Type B pancreatic cell (in vitro differentiated cells): ENCODE data around the gene COX7B2. TPM values are rescaled to one million over a fixed set of nuclear protein-coding genes. Genes with fewer than 3 reads are reported as not detected.

ENCODE experiments used
- DNase-seq: peaks from one replicate; pipeline ENCODE4 v3.0.0; 2021; ENCODE audit warnings: mixed read lengths; ENCODE audit not compliant: unreplicated experiment; ENCODE audit errors: extremely low spot score
- H3K27ac Mint-ChIP-seq: 2 replicates; pipeline ENCODE4 v1.8.0; 2021; ENCODE audit warnings: mild to moderate bottlenecking, mixed read lengths
- H3K27me3 Mint-ChIP-seq: 2 replicates; pipeline ENCODE4 v1.8.0; 2021; ENCODE audit warnings: mixed read lengths
- H3K36me3 Mint-ChIP-seq: 2 replicates; pipeline ENCODE4 v1.8.0; 2021; ENCODE audit warnings: mixed read lengths
- H3K4me1 Mint-ChIP-seq: one replicate; pipeline ENCODE4 v1.8.0; 2021; ENCODE audit warnings: mixed read lengths; ENCODE audit not compliant: unreplicated experiment
- H3K4me3 Mint-ChIP-seq: 2 replicates; pipeline ENCODE4 v1.8.0; 2021; ENCODE audit warnings: mild to moderate bottlenecking, mixed read lengths
- H3K9me3 Mint-ChIP-seq: 2 replicates; pipeline ENCODE4 v1.8.0; 2021; ENCODE audit warnings: mixed read lengths
- total RNA-seq: library from RNA; stranded (reverse); gene quantifications from 2 replicates; pipeline ENCODE4 v1.2.1, GENCODE V29; 2021; ENCODE audit warnings: low replicate concordance
- TF ChIP-seq, protein P1 (sequence below): fragments of 200-600 bp; sonication (generic); conservative IDR thresholded peaks from 2 replicates; pipeline ENCODE4 v1.5.0; 2021; ENCODE audit warnings: antibody characterized with exemption, mild to moderate bottlenecking

The COX7B2 gene
- total RNA-seq, 1 donor from 2014 or later, result not detected

DNA sequence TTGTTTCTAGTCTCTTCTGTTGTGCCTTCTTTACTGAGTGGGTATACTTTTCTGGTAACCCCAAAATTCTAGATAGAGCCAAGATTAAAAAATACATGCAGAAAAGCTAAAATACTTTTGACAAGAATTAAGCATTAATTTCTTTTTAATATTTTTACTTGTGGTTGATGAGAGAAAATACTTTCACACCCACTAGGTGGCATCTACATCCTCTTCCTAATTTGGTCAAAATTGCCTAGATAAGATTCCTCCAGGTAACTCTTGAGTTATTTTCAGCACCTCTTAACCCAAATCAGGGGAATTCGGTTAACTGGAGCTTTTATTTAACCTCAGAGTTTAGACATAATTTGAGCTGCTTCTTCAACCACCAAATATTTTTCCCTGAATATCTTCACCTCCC is 28.4 kb upstream of the COX7B2 start:
- Mint-ChIP-seq H3K4me3 (no peak overlapping the region), H3K36me3 (no peaks in the 10 kb centered on the region), H3K9me3 (no peaks in the 10 kb centered on the region), H3K4me1 (no peaks in the 10 kb centered on the region), H3K27me3 (no peaks in the 10 kb centered on the region), H3K27ac (no peak overlapping the region)
- no peak for DNase-seq
- TF ChIP-seq, protein P1, sequence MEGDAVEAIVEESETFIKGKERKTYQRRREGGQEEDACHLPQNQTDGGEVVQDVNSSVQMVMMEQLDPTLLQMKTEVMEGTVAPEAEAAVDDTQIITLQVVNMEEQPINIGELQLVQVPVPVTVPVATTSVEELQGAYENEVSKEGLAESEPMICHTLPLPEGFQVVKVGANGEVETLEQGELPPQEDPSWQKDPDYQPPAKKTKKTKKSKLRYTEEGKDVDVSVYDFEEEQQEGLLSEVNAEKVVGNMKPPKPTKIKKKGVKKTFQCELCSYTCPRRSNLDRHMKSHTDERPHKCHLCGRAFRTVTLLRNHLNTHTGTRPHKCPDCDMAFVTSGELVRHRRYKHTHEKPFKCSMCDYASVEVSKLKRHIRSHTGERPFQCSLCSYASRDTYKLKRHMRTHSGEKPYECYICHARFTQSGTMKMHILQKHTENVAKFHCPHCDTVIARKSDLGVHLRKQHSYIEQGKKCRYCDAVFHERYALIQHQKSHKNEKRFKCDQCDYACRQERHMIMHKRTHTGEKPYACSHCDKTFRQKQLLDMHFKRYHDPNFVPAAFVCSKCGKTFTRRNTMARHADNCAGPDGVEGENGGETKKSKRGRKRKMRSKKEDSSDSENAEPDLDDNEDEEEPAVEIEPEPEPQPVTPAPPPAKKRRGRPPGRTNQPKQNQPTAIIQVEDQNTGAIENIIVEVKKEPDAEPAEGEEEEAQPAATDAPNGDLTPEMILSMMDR, result peak; percentile 50

DNA sequence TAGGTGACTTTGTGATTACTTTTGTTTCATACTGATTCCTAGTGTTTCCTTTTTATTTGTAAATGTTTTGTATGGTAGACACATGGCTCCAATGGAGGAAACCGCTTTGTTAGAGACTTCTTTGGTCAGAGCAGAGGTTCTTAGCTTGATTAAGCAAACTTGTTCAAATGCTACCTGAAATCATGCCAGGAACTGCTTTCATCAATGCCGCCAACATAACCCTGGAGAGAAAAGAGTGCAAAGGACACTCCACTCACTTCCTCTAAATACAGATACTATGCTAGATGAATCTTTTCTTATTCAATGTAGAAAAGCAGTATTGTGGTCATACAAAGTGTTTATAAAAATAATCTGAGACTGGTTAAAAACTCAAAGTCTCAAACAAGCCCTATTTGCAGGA is 25.7 kb upstream of the COX7B2 start:
- DNase-seq, result no peak
- no peaks in the 10 kb centered on the region for H3K27me3 Mint-ChIP-seq
- no peak overlapping the region for H3K27ac Mint-ChIP-seq
- H3K9me3 Mint-ChIP-seq, result no peaks in the 10 kb centered on the region
- TF ChIP-seq, protein P1, result no peak
- no peaks in the 10 kb centered on the region for H3K4me1 Mint-ChIP-seq
- H3K4me3 Mint-ChIP-seq, result no peak overlapping the region
- H3K36me3 Mint-ChIP-seq, result no peaks in the 10 kb centered on the region

DNA sequence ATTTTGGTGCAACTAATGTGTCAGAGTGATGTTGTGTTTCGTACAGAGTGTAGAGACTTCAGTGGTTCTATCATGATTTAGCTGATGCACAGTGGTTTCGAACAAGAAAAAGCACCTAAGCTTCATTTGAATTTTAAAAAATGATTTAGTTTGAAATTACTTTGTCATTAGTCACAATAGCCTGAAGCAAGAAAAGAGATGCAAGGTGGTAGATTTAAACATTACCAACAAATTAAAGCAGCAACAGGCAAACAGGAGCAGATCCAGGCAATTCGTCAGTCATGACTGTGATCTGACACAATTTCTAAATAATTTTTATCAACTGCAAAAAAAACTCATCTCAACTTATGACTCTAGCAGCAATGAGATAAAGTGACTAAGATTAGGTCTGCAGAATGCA is 24.6 kb upstream of the COX7B2 start:
- Mint-ChIP-seq H3K27me3 (no peaks in the 10 kb centered on the region), H3K36me3 (no peaks in the 10 kb centered on the region), H3K27ac (no peak overlapping the region), H3K9me3 (no peaks in the 10 kb centered on the region), H3K4me3 (no peak overlapping the region), H3K4me1 (no peaks in the 10 kb centered on the region)
- TF ChIP-seq, protein P1, result no peak
- no peak for DNase-seq

DNA sequence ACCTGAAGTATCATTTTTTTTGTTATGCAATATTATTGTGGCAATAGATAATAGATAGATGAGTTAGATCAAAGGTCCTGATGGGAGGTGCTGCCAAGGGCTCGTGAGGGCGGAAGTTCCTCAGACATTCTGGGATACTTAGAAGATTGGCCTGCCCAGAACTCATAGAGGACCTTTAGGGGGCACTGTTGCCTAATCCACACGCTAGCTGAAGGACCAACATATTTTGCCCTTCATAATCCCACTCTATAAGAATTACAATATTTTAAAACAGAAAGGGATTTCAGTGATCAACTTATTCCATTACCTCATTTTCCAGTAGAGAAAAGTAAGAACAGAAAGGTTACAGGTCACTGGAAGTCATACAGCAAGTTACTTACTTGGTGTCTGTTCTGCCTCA is 22.9 kb upstream of the COX7B2 start:
- DNase-seq, result no peak
- no peak overlapping the region for H3K27ac Mint-ChIP-seq
- H3K4me3 Mint-ChIP-seq, result no peak overlapping the region
- no peaks in the 10 kb centered on the region for H3K4me1 Mint-ChIP-seq
- no peaks in the 10 kb centered on the region for H3K36me3 Mint-ChIP-seq
- H3K9me3 Mint-ChIP-seq, result no peaks in the 10 kb centered on the region
- H3K27me3 Mint-ChIP-seq, result no peaks in the 10 kb centered on the region
- TF ChIP-seq, protein P1, result peak; percentile 69

DNA sequence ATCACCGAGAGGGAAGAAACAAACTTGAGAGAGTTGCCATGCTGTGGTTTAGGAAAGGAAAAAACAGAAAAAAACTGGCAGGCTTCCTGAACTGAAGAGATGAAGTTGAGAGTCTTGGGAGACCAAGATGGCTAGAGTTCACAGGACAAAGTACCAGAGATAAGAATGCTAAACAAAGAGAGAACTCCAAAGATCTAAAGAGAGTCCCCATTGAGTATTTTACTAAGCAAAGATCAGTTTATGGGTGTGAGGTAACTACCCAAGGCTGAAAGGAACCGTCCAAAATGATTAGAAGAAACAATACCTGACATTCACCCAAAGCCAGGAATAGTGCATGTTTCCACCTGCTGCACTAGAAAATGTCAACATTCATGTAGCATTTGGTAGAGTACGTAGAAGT is 21.8 kb upstream of the COX7B2 start:
- Mint-ChIP-seq H3K27me3 (no peaks in the 10 kb centered on the region), H3K36me3 (no peaks in the 10 kb centered on the region), H3K9me3 (no peaks in the 10 kb centered on the region), H3K4me1 (no peaks in the 10 kb centered on the region), H3K4me3 (no peak overlapping the region), H3K27ac (no peak overlapping the region)
- DNase-seq, result no peak
- TF ChIP-seq, protein P1, result no peak

DNA sequence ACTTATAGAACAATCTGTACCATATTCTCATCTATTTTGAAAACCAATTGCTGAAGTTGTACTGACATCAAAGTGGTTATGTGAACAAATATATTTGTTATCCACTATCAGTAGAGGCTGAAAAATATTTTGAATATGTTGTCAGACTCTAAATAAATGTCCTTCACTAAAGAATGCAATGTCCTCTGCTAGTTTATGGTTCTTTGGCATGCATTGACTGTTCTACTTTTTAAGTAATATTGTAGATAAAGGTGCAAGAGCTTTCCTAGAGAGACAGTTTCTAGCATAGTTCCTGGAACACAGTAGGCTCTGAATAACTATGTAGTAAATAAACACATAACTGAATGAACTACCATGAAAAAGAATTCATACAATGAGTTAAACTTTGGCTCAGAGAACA is 18.2 kb upstream of the COX7B2 start:
- Mint-ChIP-seq H3K27ac (no peak overlapping the region), H3K27me3 (no peaks in the 10 kb centered on the region), H3K4me1 (no peaks in the 10 kb centered on the region), H3K36me3 (no peaks in the 10 kb centered on the region), H3K9me3 (no peaks in the 10 kb centered on the region), H3K4me3 (no peak overlapping the region)
- DNase-seq, result no peak
- TF ChIP-seq, protein P1, result no peak
